ENCODE results near the gene PPFIA1.

The PPFIA1 gene

DNA sequence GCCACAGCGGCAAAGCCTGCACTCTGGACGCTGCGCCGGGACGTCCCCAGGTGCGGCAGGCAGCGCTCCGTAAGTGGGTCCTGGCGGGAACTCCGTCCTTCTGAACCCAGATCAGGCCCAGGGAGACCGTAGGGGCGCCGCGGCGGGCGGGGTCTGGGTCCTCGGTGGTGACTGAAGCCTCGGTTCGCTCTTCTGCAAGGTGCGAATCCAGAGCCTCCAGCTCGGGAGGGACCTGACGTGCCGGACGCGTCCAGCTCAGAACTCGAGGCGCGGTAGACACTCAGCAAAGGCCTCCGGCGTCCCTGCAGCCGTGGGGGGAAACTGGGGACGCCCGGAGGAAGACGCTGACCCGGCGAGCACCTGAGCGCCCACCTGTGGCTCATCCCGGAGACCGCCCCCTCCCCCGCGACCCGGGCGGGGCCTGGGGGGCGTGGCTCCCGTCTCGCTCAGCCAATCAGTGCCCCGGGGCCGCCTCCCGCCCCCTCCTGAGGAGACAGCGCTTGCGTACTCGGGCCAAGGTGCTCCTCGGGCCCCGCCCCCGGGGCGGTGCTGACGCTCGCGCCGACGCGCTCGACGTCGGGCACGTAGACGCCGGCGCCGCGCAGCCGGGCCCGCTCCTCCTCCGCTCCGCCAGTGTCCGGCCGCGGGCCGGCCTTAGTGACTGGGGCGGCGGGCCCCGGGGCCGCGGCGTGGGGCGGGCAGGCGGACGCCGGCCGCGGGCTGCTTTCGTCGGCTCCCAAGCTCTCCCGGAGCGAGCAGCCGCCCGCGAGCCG, at the start of gene PPFIA1:
TSS of gene PPFIA1 (plus strand) at position 587 of the 773 bp plus-strand sequence. CDS start 1,483 bp downstream, outside the sequence.
- DNase-seq: peak; percentile 91

- DNase-seq: no peak
Observed at GRCh38 chr11:70220920-70221319, 49.6 kb upstream of the PPFIA1 start.

DNA sequence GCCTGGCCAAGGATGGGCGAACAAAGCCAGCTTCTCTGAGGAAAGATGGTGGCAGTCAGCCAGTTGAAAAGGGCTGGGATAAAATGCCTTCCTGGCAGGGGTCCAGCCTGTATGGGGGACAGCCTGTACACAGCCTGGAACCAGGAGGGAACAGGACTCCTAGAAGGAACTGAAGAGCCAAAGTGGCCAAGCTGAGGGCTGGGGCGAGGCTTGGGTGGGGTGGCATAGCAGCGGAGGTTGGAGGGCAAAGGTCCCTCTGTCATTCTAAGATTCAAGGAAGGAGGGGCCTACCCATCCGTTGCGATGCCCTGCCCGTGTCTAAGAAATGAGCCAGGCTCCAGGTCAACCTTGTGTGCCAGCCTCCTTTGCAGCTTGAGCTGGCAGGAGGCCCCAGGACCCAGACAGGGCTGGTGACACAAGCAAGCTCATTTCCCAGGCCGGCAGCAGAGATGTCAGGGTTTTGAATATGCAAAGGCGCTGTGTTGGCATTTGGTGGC, 44.8 kb upstream of the PPFIA1 start:
- DNase-seq: no peak

DNA sequence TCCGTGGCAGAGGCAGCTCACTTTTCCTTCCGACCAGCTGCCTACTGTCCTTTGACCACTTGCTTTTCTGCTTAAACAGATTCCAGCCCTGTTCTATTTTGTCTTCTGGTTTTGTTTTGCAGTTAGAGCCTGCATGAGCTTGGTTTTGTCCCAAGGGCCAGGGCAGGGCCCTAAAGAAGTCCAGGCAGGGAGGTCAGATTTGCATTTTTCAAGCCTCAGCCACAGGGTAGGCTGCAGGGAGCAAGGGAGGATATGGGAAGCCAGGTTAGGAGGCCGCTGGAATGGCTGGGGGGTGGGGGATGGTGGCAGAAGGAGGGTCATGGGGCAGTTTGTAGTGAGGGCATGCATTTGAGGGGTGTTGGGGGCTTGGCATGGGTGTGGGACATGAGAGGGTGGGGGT, 44.3 kb upstream of the PPFIA1 start:
- DNase-seq: no peak

GRCh38 chr11:70226967-70227366, 43.5 kb upstream of the PPFIA1 start:
- DNase-seq: peak; percentile 14

DNA sequence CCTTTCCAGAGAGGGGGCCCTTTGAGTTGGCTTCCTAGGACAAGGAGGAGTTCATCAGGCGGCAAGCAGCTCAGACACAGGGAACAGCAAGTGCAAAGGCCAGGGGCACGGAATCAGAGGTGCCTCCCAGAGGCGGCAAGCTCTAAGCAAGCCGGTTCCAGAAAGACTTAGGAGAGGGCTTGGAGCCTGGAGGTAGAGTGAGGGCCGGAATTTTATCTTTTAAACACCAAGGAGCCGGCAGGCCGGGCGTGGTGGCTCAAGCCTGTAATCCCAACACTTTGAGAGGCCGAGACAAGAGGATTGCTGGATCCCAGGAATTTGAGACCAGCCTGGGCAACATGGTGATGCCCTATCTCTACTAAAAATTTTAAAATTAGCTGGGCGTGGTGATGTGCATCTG, 40.8 kb upstream of the PPFIA1 start:
- DNase-seq: no peak

DNA sequence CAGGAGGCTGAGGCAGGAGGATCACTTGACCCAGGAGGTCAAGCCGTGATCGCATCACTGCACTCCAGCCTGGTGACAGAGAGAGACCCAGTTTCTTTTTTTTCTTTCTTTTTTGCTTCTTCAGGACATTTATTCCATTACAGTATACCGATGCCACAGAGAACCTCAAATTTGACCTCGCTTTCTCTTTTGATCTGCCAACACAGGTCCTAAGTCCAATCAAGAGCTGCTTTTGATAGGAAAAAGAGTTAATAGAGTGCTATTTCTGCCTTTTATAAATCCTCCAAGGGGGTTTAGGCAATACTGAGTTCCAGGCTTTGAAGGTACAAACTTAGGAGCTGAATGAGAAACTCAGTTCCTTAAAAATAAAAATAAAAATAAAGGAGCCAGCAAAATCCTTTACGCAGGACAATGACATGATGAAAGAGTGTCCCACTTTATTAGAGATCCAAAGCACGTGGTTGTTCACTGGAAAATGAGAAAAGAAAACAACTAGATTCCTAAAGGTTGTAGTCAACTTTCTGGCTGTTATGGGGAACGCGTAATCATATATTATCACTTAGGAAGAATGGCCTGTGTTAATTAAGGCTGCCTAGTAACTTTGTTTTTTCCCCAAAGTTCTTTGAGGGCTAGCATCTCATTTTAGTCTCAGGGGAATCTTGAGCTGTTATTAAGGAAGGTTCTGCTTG, 40.2 kb upstream of the PPFIA1 start:
- DNase-seq: no peak

DNA sequence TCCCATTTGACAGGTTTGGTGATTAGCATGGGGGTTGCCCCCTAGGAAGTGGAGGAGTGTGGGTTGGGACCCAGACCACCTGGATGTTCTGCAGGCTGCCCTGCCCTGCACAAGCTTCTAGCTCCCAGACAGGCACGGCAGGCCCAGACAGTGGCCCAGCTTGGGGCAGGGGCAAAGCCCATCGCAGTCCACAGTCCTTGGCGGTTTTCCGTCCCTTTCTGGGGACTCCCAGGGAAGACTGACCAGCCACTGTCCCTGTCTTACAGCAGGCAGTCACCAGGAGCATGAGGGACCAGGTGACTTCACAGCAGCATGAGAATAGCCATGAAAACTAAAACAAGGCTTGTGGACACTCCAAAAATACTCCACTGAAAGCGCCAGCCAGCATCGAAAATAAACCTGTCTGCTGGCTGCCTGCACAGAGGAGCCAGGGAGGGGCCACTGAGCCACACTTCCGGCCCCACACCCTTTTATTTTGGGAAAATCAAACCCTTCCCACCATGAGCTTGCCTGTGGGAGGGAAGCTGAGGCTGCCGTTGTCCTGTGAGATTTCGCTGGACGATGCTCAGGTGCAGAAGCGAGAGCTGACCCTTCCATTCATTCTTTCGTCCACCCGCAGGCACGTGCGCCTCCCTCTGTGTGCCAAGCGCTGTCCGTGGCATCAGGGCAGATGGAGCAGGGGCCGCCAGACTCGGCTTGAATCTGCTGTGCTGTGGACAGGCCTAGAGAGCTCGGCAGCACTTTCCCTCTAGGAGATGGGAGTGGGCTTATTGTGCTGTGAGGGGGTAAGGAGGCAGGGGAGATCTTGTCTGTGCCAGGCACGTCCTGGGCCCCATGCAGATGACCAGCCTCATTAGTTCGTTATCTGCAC, 39.4 kb upstream of the PPFIA1 start:
- DNase-seq: no peak

DNA sequence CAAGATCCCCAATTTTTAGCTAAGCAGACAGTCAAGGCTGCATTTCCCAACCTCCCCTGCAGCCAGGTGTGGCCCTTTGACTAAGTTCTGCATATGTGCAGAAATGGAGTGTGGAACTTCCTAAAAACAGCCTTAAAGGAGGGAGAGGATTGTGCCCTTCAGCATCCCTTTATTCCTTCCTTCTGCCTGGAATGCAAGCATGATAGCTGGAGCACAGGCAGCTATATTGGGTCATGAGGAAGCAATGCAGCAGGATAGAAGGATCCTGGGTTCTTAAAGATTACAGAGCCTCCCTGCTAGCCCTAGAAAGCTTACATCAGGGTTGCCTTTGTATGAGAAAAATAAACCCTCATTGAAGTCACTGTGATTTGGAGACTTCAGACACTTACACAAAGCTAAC, 37.5 kb upstream of the PPFIA1 start:
- no peak for DNase-seq

GRCh38 chr11:70233511-70233934, 37.0 kb upstream of the PPFIA1 start:
- no peak for DNase-seq

DNA sequence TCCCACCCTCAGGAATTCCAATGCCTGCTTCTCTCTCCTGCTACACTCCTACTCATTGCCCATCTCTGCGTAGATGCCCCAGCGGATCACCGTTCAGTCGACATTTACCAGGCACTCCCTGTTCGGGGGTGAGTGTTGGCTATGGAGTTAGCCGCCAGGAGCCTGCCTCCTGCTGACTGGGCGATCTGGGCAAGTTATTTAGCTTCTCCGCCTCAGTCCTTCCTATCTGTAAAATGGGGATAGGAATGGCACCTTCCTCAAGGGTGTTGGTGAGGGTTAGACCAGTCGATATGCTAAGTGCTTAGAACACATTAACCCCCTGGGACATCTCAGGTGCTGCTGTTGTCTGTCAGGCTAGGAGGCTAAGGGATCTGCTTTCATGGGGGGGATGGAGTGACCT, 36.5 kb upstream of the PPFIA1 start:
- DNase-seq: no peak

GRCh38 chr11:70240337-70240736, 30.2 kb upstream of the PPFIA1 start:
- DNase-seq: no peak

DNA sequence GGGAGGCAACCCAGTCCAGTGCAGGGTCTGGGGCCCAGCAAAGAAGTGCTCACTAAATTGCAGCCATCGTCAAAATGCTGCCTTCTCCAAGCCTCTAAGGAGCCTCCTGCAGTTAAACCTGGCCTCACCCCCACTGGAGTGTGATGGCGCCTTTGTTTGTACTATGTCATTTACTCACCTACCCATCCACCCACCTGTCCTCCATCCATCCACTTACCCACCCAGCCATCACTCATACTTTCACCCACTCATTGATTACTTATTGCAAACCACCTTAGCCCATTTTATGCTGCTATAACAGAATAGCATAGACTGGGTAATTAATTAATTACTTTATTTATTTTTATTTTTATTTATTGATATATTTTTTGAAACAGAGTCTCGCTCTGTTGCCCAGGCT, 28.8 kb upstream of the PPFIA1 start:
- no peak for DNase-seq

DNA sequence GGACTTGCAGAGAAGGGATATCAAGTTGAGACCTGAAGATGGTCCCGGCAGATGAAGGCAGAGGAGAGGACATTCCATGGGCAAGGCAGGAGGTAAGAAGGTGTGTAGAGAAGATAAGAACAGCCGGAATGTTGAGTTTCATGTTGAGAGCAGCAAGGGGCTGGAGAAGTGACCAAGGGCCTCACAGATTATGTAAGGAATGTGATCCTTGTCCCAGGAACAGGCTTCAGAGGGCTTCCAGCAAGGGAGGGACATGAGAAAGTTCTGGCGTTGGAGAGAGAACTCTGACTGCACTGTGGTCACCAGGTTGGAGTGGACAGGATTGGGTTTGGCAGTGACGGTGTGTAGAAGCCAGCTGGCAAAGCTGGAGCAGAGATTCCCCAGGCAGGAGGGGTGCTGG, 27.6 kb upstream of the PPFIA1 start:
- no peak for DNase-seq

- DNase-seq: no peak
Observed at GRCh38 chr11:70243912-70244652, 26.4 kb upstream of the PPFIA1 start.

- no peak for DNase-seq
Observed at GRCh38 chr11:70244698-70245097, 25.8 kb upstream of the PPFIA1 start.

GRCh38 chr11:70246196-70246595, 24.3 kb upstream of the PPFIA1 start:
- no peak for DNase-seq

GRCh38 chr11:70247042-70247709, 23.3 kb upstream of the PPFIA1 start:
- no peak for DNase-seq

DNA sequence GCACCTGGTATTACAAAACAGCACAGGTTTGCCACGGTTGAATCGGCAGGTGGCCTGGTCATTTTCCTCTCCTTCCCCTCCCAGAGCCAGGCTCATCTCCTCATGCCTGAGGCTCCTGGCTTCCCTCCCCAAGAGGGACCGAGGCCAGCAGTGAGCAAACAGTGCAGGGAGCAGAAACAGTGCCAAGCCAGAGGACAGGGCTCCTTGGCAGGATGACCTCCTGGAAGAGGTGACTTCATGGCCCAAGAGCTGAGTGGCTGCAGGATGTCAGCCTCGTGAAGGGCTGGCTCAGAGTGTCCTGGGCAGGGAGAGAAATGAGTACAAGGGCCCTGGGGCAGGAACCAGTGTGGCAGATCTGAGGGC, 22.8 kb upstream of the PPFIA1 start:
- no peak for DNase-seq

DNA sequence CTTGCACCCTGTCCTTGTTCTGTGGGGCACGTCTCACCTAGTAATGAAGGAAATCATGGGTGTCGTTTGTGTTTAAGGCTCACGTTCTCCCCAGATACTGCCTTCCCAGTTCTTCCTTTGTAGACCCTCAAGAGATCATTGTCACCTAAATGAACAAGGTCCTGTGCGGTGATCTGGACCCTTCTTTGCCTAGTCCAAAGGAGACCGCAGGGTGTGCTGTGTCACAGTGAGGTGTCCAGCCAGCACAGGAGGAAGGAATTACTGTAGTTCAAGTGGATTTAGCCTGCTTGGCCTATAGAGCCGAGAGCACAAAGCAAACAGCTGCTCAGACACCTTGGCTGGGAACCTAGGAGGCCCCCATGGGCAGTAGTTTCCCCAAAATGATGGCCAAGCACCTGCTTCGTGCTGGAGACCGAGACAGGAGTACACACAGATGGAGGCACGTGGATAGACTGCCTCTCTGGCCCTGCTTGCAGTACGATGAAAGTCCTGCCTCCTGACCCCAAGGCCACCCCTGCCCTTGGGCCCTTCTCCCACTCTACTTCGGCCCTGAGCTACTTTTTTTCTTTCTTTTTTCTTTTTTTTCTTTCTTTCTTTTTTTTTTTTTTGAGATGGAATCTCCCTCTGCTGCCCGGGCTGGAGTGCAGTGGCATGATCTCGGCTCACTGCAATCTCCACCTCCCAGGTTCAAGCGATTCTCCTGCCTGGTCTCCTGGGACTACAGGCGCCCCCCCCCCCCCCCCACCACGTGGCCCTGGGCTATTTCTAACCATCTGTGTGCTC, 19.4 kb upstream of the PPFIA1 start:
- no peak for DNase-seq

DNA sequence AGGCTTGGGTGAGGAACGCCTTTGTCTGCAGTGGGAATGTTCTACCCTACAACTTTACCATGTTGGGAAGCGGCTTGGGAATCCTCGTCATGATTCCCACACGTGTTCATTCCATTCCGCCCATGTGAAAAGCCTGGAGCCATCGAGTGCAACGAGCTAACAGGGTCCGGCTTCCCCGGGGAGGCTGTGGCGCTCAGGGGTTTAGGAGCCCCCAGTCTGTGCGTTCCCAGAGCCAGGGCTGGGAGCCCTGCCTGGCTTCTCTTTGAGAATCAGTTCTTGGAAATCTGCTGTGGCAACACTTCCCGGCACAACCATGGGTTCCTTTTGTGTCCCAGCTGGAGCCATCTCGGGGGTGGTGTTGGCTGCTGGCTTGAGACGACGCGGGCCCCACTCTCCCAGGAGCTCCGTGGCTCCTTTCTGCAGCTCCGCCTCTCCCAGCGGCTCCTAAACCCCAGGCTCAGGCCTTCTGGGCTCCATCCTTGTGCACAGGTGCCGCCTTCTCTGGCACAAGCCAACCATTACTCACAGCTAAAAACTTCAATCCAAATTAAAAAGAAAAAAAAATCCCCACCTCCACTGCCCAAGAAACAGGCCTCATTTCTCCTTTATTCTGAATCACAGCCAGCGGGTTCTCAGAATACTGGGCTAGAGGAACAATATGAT, 18.7 kb upstream of the PPFIA1 start:
- DNase-seq: no peak

All from hematopoietic multipotent progenitor cell treated with erythropoietin and hydrocortisone succinate and interleukin-3 and kit ligand, for 8 days (in vitro differentiated cells).